ENCODE results near the gene ESYT3. TPM values are rescaled to one million over a fixed set of nuclear protein-coding genes. Genes with fewer than 3 reads are reported as not detected.

ESYT3 gene
- total RNA-seq, 2 experiments from 2014 or later, result not detected

DNA sequence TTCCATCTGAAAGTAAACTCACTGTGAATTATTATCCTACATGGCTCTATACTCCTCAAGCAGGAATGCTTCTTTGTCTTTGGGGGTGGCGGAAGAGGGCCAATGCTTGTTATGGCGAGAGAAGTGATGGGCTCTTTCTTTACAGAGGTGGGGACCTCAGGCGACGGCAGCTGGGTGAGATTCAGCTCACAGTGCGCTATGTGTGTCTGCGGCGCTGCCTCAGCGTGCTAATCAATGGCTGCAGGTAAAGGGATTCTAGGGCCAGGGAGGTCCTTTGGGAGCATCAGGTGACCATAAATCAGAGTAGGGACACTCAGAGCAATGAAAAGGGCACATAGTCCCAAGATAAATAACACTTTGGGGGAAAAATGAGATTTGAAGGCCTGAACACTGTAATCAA is 39.0 kb downstream of the ESYT3 start:
- H3K27ac ChIP-seq (ENCODE audit: low read depth, low read length, poor library complexity, severe bottlenecking), result no peak overlapping the region
- DNase-seq (ENCODE audit: low spot score), result no peak
- ChIA-PET CTCF (ENCODE audit: unreplicated experiment) (no interaction called here), POLR2A (no interaction called here)
- TF ChIP-seq, protein P1, sequence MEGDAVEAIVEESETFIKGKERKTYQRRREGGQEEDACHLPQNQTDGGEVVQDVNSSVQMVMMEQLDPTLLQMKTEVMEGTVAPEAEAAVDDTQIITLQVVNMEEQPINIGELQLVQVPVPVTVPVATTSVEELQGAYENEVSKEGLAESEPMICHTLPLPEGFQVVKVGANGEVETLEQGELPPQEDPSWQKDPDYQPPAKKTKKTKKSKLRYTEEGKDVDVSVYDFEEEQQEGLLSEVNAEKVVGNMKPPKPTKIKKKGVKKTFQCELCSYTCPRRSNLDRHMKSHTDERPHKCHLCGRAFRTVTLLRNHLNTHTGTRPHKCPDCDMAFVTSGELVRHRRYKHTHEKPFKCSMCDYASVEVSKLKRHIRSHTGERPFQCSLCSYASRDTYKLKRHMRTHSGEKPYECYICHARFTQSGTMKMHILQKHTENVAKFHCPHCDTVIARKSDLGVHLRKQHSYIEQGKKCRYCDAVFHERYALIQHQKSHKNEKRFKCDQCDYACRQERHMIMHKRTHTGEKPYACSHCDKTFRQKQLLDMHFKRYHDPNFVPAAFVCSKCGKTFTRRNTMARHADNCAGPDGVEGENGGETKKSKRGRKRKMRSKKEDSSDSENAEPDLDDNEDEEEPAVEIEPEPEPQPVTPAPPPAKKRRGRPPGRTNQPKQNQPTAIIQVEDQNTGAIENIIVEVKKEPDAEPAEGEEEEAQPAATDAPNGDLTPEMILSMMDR (conservative IDR thresholded peaks at IDR 0.05; ENCODE audit: low read length), result no peak
- TF ChIP-seq EZH2phosphoT487 (IDR thresholded peaks at IDR 0.05; ENCODE audit: borderline replicate concordance, low read depth, low read length), result no peak
- no peak overlapping the region for H2AFZ ChIP-seq (ENCODE audit: low read length)
- intact Hi-C loops (cut with micrococcal nuclease; ENCODE audit: unreplicated experiment), result no loop called here
- H3K9me3 ChIP-seq (ENCODE audit: low read length), result no peaks in the 10 kb centered on the region
- H3K4me2 ChIP-seq (ENCODE audit: low read length), result no peak overlapping the region
- no TSS peak for BruUV-seq (replicated peaks)
- no peaks in the 10 kb centered on the region for H3K4me1 ChIP-seq (ENCODE audit: insufficient read depth, low read length, poor library complexity, severe bottlenecking)
- H3K36me3 ChIP-seq (ENCODE audit: insufficient read depth, low read length), result no peaks in the 10 kb centered on the region
- no peaks in the 10 kb centered on the region for H3K79me2 ChIP-seq (ENCODE audit: insufficient read depth, low read depth, low read length)
- no peaks in the 10 kb centered on the region for H4K20me1 ChIP-seq (ENCODE audit: insufficient read depth, low read length)
- no peaks in the 10 kb centered on the region for H3K9me2 ChIP-seq (ENCODE audit: insufficient read depth, low read length)
- H3K4me3 ChIP-seq (ENCODE audit: low read depth, low read length, poor library complexity, severe bottlenecking), result no peak overlapping the region

DNA sequence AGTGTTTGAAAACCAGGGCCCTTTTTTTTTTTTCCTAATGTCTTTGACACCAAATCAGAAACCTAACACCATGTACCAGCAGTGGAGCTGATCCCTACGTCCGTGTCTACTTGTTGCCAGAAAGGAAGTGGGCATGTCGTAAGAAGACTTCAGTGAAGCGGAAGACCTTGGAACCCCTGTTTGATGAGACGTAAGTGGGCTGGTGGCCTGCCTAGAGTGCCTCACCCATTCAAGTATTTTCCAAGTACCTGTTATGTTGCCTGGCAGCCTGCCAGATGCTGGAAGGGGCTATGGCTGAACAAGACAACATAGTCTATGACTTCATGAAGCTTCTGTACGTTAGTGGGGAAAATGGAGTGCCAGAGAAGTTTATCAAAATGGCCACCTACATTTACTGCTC is 39.7 kb downstream of the ESYT3 start:
- no TSS peak for BruUV-seq (replicated peaks)

DNA sequence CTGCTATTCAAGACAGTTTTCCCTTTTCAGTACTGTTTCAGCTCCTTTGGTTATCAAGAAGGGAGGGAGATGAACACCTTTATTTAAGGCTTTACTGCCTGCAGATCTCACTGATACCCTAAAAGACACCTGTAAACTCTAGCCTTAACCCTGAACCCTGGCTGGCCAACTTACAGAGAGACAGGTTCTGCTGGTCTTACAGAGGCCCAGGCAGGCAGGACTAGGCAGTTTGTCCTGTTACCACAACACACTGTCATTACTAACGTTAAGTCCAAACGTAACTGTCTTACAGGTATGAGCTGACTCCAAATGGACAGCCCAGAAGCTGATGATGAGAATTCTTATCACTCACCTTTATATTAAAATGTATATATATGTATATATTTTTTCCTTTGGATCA is 42.1 kb downstream of the ESYT3 start:
- DNase-seq (ENCODE audit: low spot score), result no peak
- TF ChIP-seq, protein P1 (conservative IDR thresholded peaks at IDR 0.05; ENCODE audit: low read length), result no peak
- TF ChIP-seq EZH2phosphoT487 (IDR thresholded peaks at IDR 0.05; ENCODE audit: borderline replicate concordance, low read depth, low read length), result no peak
- no peak overlapping the region for H3K27ac ChIP-seq (ENCODE audit: low read depth, low read length, poor library complexity, severe bottlenecking)
- no peak overlapping the region for H2AFZ ChIP-seq (ENCODE audit: low read length)
- no peaks in the 10 kb centered on the region for H3K9me2 ChIP-seq (ENCODE audit: insufficient read depth, low read length)
- BruUV-seq (replicated peaks), result no TSS peak
- no peak overlapping the region for H3K4me2 ChIP-seq (ENCODE audit: low read length)
- no peaks in the 10 kb centered on the region for H3K4me1 ChIP-seq (ENCODE audit: insufficient read depth, low read length, poor library complexity, severe bottlenecking)
- POLR2A ChIA-PET, result no interaction called here
- intact Hi-C loops (cut with micrococcal nuclease; ENCODE audit: unreplicated experiment), result loop anchor here (5.0 kb wide), 1 partner anchor 116 kb away; the partner anchor contains the start of gene CEP70
- no peaks in the 10 kb centered on the region for H3K79me2 ChIP-seq (ENCODE audit: insufficient read depth, low read depth, low read length)
- no peaks in the 10 kb centered on the region for H3K9me3 ChIP-seq (ENCODE audit: low read length)
- H3K36me3 ChIP-seq (ENCODE audit: insufficient read depth, low read length), result no peaks in the 10 kb centered on the region
- CTCF ChIA-PET (ENCODE audit: unreplicated experiment), result no interaction called here
- no peak overlapping the region for H3K4me3 ChIP-seq (ENCODE audit: low read depth, low read length, poor library complexity, severe bottlenecking)
- no peaks in the 10 kb centered on the region for H4K20me1 ChIP-seq (ENCODE audit: insufficient read depth, low read length)

More for the DNA sequence above, 39.7 kb downstream of the ESYT3 start:
- Histone ChIP-seq H3K9me3 (ENCODE audit: low read length) (no peaks in the 10 kb centered on the region), H3K79me2 (ENCODE audit: insufficient read depth, low read depth, low read length) (no peaks in the 10 kb centered on the region), H3K27ac (ENCODE audit: low read depth, low read length, poor library complexity, severe bottlenecking) (no peak overlapping the region), H3K4me3 (ENCODE audit: low read depth, low read length, poor library complexity, severe bottlenecking) (no peak overlapping the region), H3K4me1 (ENCODE audit: insufficient read depth, low read length, poor library complexity, severe bottlenecking) (no peaks in the 10 kb centered on the region), H3K9me2 (ENCODE audit: insufficient read depth, low read length) (no peaks in the 10 kb centered on the region), H4K20me1 (ENCODE audit: insufficient read depth, low read length) (no peaks in the 10 kb centered on the region), H3K36me3 (ENCODE audit: insufficient read depth, low read length) (no peaks in the 10 kb centered on the region), H3K4me2 (ENCODE audit: low read length) (no peak overlapping the region), H2AFZ (ENCODE audit: low read length) (no peak overlapping the region)
- ChIA-PET POLR2A (interaction anchor here (0.6 kb wide), 2 partner anchors 447 to 470 kb away, joined by 3 to 7 read pairs; no protein-coding TSS in a partner anchor), CTCF (ENCODE audit: unreplicated experiment) (no interaction called here)
- intact Hi-C loops (cut with micrococcal nuclease; ENCODE audit: unreplicated experiment), result no loop called here
- no peak for TF ChIP-seq EZH2phosphoT487 (IDR thresholded peaks at IDR 0.05; ENCODE audit: borderline replicate concordance, low read depth, low read length)
- TF ChIP-seq, protein P1 (conservative IDR thresholded peaks at IDR 0.05; ENCODE audit: low read length), result no peak
- no peak for DNase-seq (ENCODE audit: low spot score)

Data from OCI-LY7 (cell line).